Activated T-cell treated with anti-CD3 and anti-CD28 coated beads for 24 hours (primary cell): ENCODE data around the gene MADCAM1.
A peak's percentile ranks its signal among the peaks of the same experiment; 100 is the strongest.

Experiments used
- DNase-seq: peaks from one replicate; pipeline ENCODE4 v3.0.0-alpha.2; 2020; ENCODE audit warnings: low read depth

Gene MADCAM1

DNA sequence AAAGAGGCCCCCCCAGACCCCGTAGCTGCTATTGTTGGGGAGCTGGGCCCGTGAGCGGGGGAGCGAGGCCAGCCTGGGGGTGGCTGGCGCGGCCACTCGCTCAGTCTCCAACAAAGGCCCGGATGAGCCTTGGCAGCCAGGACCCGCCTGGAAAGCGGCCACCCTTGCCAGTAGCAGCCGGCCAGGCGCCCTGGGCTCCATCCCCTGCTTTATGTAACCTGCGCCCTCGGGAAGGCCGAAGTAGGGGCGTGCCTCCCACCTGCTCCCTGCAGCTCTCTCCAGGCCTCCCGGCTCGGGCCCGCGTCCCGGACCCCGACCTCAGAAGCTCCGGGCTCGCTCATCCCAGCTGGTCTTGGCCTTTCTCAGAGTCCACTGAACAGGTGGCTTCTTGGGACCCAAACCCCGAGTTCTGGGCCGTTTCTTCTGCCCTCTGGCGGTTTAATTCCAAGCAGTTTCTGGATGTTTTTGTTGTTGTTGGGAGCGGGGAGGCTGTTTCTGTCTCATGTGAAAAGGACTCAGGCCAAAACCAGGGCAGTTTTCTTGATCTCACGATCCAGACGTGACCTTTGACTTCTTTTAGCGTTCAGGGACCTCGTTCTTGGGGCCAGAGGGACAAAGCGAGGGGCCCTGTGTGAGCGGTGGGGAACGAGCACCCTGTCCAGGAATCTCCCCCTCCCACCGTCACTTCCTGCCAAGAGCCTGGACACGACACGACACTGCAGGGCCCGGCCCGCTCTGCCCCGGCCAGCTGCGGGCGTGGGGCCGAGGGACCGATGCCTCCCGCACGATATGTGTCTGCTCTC, 36.5 kb downstream of the MADCAM1 start:
- DNase-seq, result no peak

DNA sequence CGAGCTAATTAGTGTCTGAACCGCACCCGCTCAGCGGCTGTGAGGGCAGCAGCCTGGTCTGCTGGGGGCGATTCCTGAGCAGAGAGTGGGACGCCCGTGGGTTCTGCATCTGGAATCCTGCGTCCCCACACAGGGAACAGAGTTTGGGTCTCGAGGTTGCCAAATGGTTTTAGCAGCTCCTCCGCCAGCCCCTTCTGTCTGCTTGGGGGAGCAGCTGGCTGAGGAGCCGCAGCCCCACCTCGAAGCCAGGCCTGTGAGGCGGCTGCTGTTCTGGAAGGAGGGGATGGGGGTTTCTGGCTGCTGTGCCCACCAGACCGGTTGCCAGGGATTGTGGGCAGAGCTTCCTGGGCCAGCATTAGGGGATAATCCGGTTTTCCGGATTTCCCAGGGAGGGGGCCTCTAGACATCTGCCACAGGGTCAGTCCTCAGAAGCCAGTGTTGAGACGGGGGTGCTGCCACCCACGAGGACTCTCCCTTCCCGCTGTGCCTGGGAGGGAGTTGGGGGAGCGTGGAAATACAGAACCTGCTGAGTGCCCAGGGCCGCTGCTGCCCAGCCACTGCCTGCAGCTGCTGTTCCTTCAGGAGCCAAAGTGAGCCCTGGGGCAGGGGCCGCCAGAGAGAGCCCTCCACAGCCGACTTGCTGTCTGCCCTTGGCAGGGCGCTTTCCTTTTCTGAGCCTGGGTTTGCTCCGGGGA, 37.2 kb downstream of the MADCAM1 start:
- DNase-seq, result no peak

DNA sequence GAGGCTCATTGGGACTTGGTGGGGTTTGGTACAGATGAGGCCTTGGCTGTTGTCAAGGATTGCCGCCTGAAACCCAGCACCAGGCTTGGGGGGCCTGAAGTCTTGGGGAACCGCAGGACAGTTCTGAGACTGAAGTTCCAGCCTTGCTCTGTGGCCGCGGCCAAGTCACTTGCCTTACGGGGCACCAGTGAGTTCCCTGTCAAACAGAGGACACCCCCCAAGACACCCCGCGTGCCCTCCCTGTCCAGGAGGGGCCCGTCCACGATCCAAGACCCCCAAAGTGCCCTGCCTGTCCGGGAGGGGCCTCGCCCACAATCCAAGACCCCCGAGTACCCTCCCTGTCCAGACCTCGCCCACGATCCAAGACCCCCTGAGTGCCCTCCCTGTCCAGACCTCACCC, 37.8 kb downstream of the MADCAM1 start:
- no peak for DNase-seq

DNA sequence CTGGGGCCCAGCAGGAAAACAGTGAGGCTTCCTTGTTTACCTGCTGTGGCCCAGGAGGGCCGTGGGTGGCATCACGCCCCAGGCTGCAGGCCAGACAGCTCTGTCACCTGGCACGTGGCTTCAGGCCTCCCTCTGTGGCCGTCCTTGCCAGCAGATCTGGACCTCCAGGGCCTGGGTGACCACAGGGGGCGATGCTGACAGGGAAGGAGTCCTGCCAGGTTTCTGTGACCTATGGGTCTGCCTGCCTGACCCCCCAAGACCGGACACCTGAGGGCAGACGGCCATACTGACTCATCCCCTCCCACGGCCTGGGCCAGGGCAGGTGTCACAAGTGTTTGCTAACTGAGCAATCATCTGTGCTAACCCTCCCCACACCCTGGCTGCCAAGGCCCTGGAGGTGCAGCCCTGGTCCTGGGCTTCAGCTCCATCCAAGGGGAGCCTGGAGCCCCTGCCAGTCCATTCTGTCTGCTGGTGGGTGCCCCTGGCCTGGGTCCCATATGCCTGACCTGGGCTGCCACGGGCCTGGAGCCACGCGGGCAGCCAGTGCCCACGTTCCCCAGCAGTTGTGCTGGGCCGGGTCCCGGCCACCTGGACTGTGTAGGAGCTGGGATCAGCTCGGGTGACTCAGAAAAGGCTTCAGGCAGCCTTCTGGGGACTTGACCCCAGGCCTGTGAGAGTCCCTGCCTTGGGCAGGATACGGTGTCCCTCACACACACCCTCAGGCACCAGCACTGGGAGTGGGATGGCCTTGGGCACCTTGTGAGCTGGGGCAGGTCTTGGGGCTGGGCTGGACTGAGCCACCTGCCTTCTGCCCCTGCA, 38.9 kb downstream of the MADCAM1 start:
- DNase-seq, result no peak

DNA sequence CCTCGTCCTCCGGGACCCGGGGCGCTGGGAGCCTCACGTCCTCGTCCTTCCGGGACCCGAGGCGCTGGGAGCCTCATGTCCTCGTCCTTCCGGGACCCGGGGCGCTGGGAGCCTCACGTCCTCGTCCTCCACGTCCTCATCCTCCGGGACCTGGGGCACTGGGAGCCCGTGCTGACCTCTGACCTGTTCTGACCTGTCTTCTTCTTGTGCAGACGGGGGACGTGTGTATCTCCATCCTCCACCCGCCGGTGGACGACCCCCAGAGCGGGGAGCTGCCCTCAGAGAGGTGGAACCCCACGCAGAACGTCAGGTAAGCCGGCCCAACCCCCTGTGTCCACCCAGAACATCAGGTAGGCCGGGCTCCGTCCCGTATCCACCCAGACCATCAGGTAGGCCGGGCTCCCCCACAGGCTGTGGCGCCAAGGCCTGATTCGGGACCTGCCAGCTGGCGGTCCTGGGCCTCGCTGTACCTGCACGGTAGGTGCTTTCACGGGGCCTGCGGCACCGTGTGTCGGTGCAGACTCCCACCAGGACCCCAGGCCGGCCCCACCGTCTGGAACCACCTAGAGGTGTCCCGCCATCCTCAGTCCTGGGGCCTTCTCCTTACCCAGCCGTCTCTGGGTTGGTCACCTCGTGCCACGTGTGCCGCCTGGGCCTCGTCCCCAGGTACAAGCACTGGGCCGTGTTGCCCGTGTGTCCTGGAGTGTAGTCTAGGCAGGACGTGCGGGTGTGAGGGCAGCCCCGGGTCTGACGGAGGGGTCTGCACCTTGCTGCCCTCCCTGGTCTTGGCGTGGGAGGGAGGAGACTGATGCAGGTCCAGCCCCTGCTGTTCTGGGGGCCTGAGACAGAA, 40.0 kb downstream of the MADCAM1 start:
- DNase-seq, result no peak

DNA sequence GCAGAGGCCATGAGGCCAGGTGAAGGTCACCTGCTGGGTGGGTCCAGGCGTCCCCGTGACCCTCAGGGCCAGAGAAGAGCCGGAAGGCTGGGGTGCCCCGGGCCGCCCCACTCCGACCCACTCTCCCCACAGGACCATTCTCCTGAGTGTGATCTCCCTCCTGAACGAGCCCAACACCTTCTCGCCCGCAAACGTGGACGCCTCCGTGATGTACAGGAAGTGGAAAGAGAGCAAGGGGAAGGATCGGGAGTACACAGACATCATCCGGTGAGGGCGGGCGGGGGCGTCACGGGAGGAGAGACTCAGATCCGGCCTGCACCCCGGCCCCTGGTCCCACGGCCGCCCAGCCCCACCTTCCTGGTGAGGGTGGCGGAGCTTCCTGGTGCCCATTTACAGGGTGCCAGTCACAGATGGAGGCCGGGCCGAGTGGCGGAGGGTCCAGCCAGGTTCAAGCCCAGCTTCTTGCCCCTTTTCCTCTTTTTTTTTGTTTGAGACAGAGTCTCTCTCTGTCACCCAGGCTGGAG, 40.7 kb downstream of the MADCAM1 start:
- no peak for DNase-seq

DNA sequence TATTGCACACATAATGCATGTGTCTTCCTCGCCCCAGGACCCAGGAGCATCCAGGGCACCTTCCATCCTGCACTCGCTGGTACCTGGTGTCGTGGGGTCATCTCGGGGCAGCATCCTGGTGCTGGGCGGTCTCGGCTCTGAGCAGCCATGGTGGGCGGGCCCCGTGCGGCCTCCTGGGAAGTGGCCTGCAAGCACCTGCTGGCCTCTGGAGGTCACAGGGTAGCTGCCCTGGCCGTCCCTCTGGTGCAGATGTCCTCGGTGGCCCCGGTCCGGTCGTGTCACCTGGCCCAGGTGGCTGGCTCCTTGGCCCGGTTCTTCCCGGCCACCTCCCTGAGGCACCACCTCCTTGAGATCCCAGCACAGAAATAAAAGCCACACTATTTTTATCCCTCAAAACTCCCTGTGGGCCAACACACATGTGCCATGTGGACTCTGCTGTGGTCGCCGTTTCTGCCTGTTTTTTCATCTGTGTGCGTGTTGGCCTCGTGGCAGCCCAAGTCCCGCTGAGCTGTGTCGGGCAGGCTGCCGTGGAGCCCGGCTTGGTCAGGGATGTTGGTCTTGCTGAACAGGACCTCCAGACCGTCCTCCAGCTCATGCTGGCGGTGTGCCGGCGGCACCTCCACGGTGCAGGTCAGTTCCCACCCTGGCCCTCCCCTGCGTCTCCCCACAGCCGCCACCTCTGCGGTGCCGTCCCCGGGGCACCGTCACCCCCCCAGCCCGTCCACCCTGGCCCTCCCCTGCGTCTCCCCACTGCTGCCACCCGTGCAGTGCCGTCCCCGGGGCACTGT, 42.5 kb downstream of the MADCAM1 start:
- DNase-seq, result no peak

DNA sequence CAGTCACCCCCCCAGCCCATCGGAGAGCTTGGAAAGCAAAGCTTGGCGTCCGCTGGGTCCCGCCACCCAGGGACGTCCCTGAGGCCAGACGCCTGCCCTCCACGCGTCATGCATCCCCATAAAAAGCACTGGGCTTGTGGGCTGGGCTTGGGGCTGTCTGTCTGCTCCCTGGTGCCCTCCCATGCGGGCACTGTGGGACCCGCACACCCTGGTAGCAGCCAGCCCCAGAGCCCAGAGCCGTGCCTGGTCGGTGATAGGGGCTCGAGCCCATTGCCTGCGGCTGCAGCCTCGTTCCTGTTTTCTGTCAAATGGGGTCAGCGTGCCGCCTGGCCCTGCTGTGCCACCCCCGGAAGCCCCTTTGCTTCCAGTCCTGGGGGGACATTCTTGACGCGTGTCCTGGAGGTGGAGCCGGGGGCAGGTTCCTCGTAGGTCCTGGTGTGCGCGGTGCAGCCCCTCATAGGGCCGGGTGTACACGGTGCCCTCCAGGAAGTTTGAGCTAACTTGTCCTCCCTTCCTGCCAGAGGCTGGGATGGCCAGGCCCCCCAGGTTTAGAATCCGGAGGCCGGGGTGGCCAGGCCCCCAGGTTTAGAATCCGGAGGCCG, 43.2 kb downstream of the MADCAM1 start:
- no peak for DNase-seq

DNA sequence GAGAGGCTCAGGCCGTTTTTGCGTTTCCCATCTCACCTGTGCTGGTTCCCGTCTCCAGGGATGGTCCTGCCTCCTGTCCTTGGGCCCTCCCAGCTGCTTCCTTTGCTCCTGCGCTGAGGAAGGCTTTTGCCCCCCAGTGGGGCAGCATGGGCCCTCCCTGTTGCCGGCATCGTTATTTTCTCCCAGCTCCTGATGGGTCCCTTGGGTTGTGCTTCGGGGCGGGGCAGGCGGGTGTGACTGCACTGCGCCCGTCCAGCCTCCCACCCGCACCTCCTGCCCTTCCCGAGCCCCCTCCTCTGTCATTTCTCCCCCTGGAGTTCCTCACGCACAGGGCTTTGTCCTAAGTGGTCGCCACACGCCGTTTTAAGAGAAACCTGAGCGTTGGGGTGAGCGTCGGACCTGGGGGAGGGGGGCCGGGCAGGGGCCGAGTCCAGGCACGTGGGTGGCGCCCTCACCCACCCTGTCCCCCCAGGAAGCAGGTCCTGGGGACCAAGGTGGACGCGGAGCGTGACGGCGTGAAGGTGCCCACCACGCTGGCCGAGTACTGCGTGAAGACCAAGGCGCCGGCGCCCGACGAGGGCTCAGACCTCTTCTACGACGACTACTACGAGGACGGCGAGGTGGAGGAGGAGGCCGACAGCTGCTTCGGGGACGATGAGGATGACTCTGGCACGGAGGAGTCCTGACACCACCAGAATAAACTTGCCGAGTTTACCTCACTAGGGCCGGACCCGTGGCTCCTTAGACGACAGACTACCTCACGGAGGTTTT, 44.8 kb downstream of the MADCAM1 start:
- DNase-seq, result no peak

DNA sequence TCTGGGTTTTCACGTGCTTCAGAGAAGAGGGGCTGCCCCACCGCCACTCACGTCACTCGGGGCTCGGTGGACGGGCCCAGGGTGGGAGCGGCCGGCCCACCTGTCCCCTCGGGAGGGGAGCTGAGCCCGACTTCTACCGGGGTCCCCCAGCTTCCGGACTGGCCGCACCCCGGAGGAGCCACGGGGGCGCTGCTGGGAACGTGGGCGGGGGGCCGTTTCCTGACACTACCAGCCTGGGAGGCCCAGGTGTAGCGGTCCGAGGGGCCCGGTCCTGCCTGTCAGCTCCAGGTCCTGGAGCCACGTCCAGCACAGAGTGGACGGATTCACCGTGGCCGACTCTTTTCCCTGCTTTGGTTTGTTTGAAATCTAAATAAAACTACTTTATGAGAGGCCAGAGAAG, 45.4 kb downstream of the MADCAM1 start:
- no peak for DNase-seq

DNA sequence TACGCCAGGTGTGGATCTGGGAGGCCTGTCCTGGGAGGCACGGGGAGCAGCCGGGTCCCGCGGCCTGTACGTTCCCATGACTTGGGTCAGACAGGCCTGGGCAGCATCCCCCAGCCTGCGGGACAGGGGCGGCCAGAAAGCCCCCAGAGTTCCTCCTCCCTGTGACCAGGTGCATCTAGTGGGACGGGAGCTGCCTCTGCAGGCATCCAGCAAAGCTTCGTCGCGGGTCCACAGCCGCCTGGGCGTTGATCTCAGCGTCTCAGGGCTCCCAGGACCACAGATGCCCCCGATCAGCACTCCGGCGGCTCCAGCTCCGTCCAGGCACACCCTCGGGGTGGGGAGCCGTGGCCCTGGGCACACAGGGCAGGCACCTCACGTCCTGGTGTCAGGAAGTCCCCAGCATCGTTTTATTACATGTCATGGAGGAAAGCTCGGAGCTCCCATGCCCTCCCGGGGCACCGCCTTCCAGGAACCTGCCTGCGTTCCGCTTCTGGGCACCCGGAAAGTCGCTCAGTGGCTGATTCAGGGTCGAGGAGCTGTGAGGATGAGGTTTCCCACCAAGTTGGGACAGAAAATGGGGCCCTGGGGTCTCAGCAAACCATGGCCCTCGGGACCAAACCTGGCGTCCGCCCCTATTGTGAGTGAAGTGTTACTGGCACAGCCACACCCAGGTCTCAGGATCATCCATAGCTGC, 46.0 kb downstream of the MADCAM1 start:
- no peak for DNase-seq

DNA sequence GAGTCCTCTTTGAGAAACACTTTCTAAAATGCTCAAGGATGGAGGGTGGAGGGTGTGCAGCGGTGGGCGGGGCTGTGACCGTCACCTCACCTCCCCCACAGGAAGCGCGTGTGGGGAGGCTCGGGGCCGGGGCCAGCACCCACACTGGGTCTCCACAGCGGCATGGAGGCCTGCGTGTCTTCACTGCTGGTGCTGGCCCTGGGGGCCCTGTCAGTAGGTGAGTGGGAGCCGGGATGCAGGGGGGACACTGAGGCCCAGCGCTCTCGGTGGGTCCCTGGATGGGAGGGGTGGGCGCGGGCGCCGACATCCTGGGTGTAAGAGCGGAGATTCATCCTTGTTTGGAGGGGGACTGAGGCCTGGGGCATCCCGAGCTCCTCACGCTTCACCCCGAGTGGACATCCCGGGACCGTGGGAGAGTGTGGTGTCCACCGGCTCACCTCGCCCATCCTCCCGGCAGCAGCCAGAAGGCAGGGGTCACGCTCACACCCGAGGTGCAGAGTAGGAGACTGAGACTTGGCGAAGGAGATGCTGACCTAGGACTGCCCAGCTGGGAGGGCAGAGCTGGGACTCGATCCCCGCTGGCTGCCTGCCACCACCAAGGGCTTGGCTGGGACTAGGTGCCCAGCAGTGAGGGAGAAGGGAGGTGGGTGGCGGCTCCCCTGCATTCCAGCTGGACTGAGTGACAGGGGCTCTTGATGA, 47.8 kb downstream of the MADCAM1 start, which contains the start of gene GZMM:
Gene GZMM, plus strand, starts transcription at position 144 of the 699 bp plus-strand sequence. Its CDS starts 19 bp downstream, at position 163.
- peak; percentile 62 for DNase-seq

DNA sequence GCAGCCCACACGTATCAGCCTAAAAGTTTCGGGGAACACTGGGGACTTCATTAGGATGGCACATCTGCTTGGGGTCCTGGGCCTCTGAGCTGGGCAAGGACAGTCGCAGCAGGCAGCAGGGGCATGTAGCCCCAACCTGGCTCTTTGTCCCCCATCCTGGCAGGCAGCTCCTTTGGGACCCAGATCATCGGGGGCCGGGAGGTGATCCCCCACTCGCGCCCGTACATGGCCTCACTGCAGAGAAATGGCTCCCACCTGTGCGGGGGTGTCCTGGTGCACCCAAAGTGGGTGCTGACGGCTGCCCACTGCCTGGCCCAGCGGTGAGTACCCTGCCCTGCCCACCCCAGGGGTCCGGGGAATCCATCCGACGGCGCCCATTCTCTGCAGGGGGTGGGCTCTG, 50.8 kb downstream of the MADCAM1 start:
- no peak for DNase-seq

DNA sequence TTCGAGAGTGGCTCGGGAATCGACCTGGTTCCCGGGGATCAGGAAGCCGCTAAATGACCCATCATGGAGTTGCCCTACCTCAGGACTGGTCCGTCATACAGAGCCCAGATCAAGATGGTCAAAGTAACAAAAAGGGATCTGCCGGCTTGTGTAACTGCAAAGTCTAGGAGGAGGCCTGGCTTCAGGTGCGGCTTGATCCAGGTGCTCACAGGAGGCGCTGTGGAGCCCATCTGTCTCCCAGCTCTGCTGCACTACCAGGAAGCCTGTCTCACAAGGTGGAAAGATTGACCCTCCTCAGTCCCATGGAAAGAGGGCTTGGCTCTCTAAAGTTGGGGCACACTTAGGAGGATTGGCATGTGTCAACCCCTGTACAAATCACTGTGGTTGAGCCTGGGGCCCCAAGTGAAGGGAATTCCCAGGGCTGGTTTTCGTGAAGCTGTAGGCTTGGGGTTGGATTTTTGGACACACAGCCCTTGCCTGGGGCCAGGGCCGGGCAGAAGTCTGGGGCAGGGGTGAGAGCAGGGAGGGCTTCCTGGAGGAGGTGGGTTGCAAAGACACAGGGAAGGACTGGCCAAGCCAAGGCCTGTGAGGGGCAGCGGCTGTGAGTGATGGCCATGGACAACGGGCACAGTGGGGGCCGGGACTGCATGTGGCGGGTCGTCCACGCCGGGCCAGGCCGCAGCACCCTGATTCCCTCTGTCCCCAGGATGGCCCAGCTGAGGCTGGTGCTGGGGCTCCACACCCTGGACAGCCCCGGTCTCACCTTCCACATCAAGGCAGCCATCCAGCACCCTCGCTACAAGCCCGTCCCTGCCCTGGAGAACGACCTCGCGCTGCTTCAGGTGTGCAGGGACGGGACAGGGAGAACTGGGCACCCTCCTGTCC, 51.8 kb downstream of the MADCAM1 start:
- DNase-seq, result no peak

DNA sequence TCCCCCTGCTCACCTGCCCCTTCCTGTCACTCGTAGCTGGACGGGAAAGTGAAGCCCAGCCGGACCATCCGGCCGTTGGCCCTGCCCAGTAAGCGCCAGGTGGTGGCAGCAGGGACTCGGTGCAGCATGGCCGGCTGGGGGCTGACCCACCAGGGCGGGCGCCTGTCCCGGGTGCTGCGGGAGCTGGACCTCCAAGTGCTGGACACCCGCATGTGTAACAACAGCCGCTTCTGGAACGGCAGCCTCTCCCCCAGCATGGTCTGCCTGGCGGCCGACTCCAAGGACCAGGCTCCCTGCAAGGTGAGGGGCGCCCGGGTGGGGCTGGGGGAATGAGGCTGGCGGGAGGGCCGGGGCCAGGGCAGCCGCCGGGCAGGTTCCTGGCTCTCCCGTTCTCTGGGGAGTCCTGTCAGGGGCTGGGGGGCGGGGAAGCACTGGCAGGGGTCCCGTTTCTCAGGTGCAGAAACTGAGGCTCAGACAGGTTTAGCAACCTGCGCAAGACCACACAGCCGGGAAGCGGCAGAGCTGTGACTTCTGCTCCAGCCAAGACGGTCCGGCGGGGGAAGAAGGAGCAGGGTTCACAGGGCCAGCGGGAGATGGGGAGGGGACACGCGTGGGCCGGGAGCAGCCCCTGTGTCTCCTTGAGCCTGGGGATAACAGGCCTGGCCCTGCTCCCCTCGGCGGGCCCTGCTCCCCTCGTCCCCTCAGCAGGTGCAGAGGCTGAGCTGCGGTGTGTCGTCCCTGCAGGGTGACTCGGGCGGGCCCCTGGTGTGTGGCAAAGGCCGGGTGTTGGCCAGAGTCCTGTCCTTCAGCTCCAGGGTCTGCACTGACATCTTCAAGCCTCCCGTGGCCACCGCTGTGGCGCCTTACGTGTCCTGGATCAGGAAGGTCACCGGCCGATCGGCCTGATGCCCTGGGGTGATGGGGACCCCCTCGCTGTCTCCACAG, 52.9 kb downstream of the MADCAM1 start:
- DNase-seq, result no peak

DNA sequence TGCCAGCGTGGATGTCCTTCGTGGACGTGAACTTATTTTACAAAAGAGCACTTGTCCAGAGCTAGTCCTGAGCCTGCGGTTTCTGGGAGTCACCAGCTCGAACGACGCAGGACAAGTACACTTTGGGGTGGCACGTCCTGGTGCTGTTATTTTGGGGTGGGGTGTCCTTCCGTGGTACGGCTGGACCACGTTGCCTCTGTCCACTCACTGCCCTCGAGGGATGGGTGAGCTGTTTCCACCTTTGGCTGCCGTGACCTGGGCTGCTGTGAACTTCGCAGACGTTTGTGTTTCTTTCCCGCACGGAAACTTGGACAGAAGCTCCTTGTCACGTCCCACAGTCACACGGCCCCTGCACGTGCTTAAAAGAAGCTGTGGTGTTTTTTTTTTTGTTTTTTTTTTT, 58.5 kb downstream of the MADCAM1 start:
- DNase-seq, result no peak
